K562 (cell line): ENCODE results near the gene VGLL2. TPM values are rescaled to one million over a fixed set of nuclear protein-coding genes. Genes with fewer than 3 reads are reported as not detected.

ENCODE experiments used
- ATAC-seq: fragments of 200-7000 bp; cut with Tn5 transposase; 3 replicates; pipeline ENCODE4 v1.9.1; 2020; ENCODE audit warnings: moderate library complexity
- BruUV-seq: library from RNA; stranded (reverse); fragments of 400-500 nt; replicated peaks from 2 replicates; lab custom pipeline; 2021; lab: Mats Ljungman, UMichigan
- CTCF ChIA-PET: fragments of 300-600 bp; formaldehyde crosslinking; extraction: SDS; loops from one replicate; lab custom pipeline; 2021; ENCODE audit warnings: low intra/inter-chr PET ratio; lab: Yijun Ruan, JAX
- POLR2A ChIA-PET: fragments of 300-600, 350-650 bp; sonication (Branson Sonifier 250); formaldehyde crosslinking; extraction: SDS; loops from one replicate; lab custom pipeline; 2021; ENCODE audit warnings: antibody characterized with exemption, inconsistent platforms; lab: Yijun Ruan, JAX
- DNase-seq, 4 experiments: peaks; one replicate each; pipeline versions ENCODE4 v3.0.0 to v3.0.0-alpha.2; 2011 to 2018; ENCODE audit warnings: low spot score in 3 of 4, mixed read lengths in 3 of 4; ENCODE audit errors: extremely low read depth in 1 of 4
- FAIRE-seq: peaks from 2 replicates; lab custom pipeline; 2011; peaks lifted over from hg19 to GRCh38; lab: Jason Lieb, UNC
- H2AFZ ChIP-seq: 2 replicates; pipeline ENCODE4 v1.6.0; 2011; ENCODE audit warnings: low read depth, low read length, control low read depth, inconsistent platforms
- H3K27ac ChIP-seq: fragments of 200-600 bp; 3 replicates; pipeline ENCODE4 v1.8.0; 2011; ENCODE audit warnings: low read depth, mild to moderate bottlenecking, control low read depth, inconsistent platforms, low read length, moderate library complexity, mixed read lengths; ENCODE audit errors: extremely low read depth
- H3K27me3 ChIP-seq, 2 experiments: fragments of 300-600 bp in 1 of 2; 2 replicates in 1 of 2; 3 replicates in 1 of 2; pipeline versions ENCODE4 v1.6.0 to v1.8.0; 2011; ENCODE audit warnings: inconsistent platforms in 2 of 2, low read length in 2 of 2, mild to moderate bottlenecking in 1 of 2, mixed read lengths in 1 of 2, moderate library complexity in 1 of 2; ENCODE audit not compliant: control insufficient read depth in 2 of 2, insufficient read depth in 2 of 2
- H3K36me3 ChIP-seq: fragments of 300-600 bp; 3 replicates; pipeline ENCODE4 v1.8.0; 2011; ENCODE audit warnings: mild to moderate bottlenecking, low read length, inconsistent platforms; ENCODE audit not compliant: control insufficient read depth, insufficient read depth
- H3K4me1 ChIP-seq, 2 experiments: fragments of 200-600 bp in 1 of 2; replicated peaks in 1 of 2; 2 replicates in 1 of 2; 3 replicates in 1 of 2; pipeline versions ENCODE4 v1.5.1 to v1.8.0; 2011; ENCODE audit warnings: inconsistent platforms in 2 of 2, low read length in 2 of 2, mild to moderate bottlenecking in 1 of 2, mixed read lengths in 1 of 2, moderate library complexity in 1 of 2; ENCODE audit not compliant: control insufficient read depth in 2 of 2, insufficient read depth in 2 of 2
- H3K4me2 ChIP-seq: 2 replicates; pipeline ENCODE4 v1.6.1; 2011; ENCODE audit warnings: low read length, control low read depth, inconsistent platforms, mixed read lengths; ENCODE audit not compliant: insufficient read depth
- H3K4me3 ChIP-seq: fragments of 200-600 bp; sonication (generic), shearing (Covaris generic); 2 replicates; pipeline ENCODE4 v1.5.1; 2016; ENCODE audit warnings: control low read depth, inconsistent platforms
- H3K79me2 ChIP-seq: fragments of 200-600 bp; 3 replicates; pipeline ENCODE4 v1.8.0; 2011; ENCODE audit warnings: low read length, inconsistent platforms; ENCODE audit not compliant: control insufficient read depth, insufficient read depth
- H3K9ac ChIP-seq, 2 experiments: 2 replicates each; pipeline versions ENCODE4 v1.6.0 to v1.6.1; 2011; ENCODE audit warnings: low read depth in 2 of 2, low read length in 2 of 2, control low read depth in 1 of 2, inconsistent platforms in 1 of 2, mild to moderate bottlenecking in 1 of 2, mixed read lengths in 1 of 2; ENCODE audit not compliant: insufficient read depth in 1 of 2
- H3K9me1 ChIP-seq: one replicate; pipeline ENCODE4 v1.6.0; 2011; ENCODE audit warnings: inconsistent platforms, mild to moderate bottlenecking, low read length, moderate library complexity; ENCODE audit not compliant: control insufficient read depth, insufficient read depth
- H3K9me3 ChIP-seq: replicated peaks from 2 replicates; pipeline ENCODE4 v1.5.1; 2011; ENCODE audit warnings: low read depth, low read length, inconsistent platforms; ENCODE audit not compliant: control insufficient read depth, insufficient read depth
- H4K20me1 ChIP-seq: replicated peaks from 2 replicates; pipeline ENCODE4 v1.6.1; 2011; ENCODE audit warnings: low read length, inconsistent platforms, mixed read lengths; ENCODE audit not compliant: control insufficient read depth, insufficient read depth
- AFF4 ChIP-seq: sonication (generic); formaldehyde crosslinking; IDR thresholded peaks from 2 replicates; pipeline ENCODE4 v1.8.0; 2023; ENCODE audit warnings: mild to moderate bottlenecking, missing genetic modification reagents
- ARID2 ChIP-seq: fragments of 450-650 bp; IDR thresholded peaks from 2 replicates; pipeline ENCODE4 v1.6.1; 2017; ENCODE audit warnings: antibody characterized with exemption, mild to moderate bottlenecking
- HBP1 ChIP-seq: fragments of 450-650 bp; formaldehyde crosslinking; IDR thresholded peaks from 2 replicates; pipeline ENCODE4 v1.4.0; 2022; ENCODE audit warnings: missing genetic modification characterization
- MECOM ChIP-seq: fragments of 250-450 bp; sonication (Bioruptor Pico); IDR thresholded peaks from 2 replicates; pipeline ENCODE4 v1.8.0; 2022; ENCODE audit warnings: inconsistent platforms
- TAL1 ChIP-seq: fragments of 450-650 bp; IDR thresholded peaks from 2 replicates; pipeline ENCODE4 v1.6.1; 2016; ENCODE audit warnings: mild to moderate bottlenecking
- TCF7L2 ChIP-seq: fragments of 150-350 bp; IDR thresholded peaks from 2 replicates; pipeline ENCODE4 v1.6.1; 2016; ENCODE audit warnings: low read depth, mild to moderate bottlenecking, low read length, moderate library complexity
- XRCC4 ChIP-seq: IDR thresholded peaks from one replicate; pipeline ENCODE4 v1.6.1; 2011; ENCODE audit not compliant: insufficient read depth, insufficient read length; ENCODE audit errors: extremely low read depth
- ZNF324 ChIP-seq: fragments of 250-450 bp; sonication (Bioruptor Pico); IDR thresholded peaks from 2 replicates; pipeline ENCODE4 v1.4.0; 2020; ENCODE audit warnings: mild to moderate bottlenecking
- ZNF655 ChIP-seq: fragments of 250-450 bp; sonication (Bioruptor Pico); IDR thresholded peaks from 2 replicates; pipeline ENCODE4 v1.5.0; 2021
- WGBS: fragments of 100-300 bp; shearing (Covaris generic); methylation state at CpG from one replicate; pipeline ENCODE4 v1.1.6; 2016; ENCODE audit warnings: low coverage, mixed read lengths; ENCODE audit not compliant: insufficient coverage; ENCODE audit errors: missing lambda C conversion rate; 5-methylcytosine and 5-hydroxymethylcytosine counted together
- in situ Hi-C: fragments of 300-500 bp; cut with MboI; formaldehyde crosslinking; loops from 4 replicates; pipeline ENCODE4 v1.15.0; 2018; ENCODE audit warnings: inconsistent platforms, mixed read lengths
- intact Hi-C: fragments of 100-400 bp; cut with micrococcal nuclease; formaldehyde crosslinking; loops from 2 replicates; pipeline ENCODE4 v1.14.2; 2022
- polyA plus RNA-seq, 8 experiments: library from polyadenylated mRNA; depleted of rRNA in 4 of 8; stranded (reverse) in 5 of 8; unstranded in 3 of 8; fragments of >200 nt; fragmentation: Nextera tagmentation in 2 of 8; fragmentation: Illumina TruSeq in 1 of 8; extraction: Ambion mirVana in 2 of 8; extraction: Trizol in 1 of 8; gene quantifications; 2 replicates each; pipeline versions ENCODE4 v1.2.1 to v1.2.3, GENCODE V29; 2011 to 2014; ENCODE audit warnings: inconsistent platforms in 1 of 8, missing spikeins in 1 of 8
- total RNA-seq, 7 experiments: library from RNA; depleted of rRNA in 6 of 7; stranded (reverse); fragments of >200 nt in 6 of 7; fragmentation: Illumina TruSeq in 2 of 7; extraction: Trizol in 2 of 7; gene quantifications; 2 replicates each; pipeline versions ENCODE4 v1.2.1 to v1.2.3, GENCODE V29; 2011 to 2021; ENCODE audit warnings: low replicate concordance in 1 of 7
- TF ChIP-seq, protein P1 (sequence below): fragments of 150-350 bp; IDR thresholded peaks from 2 replicates; pipeline ENCODE4 v1.6.1; 2014; ENCODE audit warnings: low read depth, mild to moderate bottlenecking, low read length, borderline replicate concordance

The VGLL2 gene
- total and polyA plus RNA-seq, 9 of the 15 experiments (the other 6 are each of a cell fraction or from before 2014, with no cell fraction given): not detected

- TF ChIP-seq HBP1 (CRISPR knock-in tag) (no peak), ARID2 (no peak), TCF7L2 (no peak)
- TF ChIP-seq, all 486 proteins: peak for 0
Observed at GRCh38 chr6:117226778-117227177, 38.6 kb upstream of the VGLL2 start (continued).

DNA sequence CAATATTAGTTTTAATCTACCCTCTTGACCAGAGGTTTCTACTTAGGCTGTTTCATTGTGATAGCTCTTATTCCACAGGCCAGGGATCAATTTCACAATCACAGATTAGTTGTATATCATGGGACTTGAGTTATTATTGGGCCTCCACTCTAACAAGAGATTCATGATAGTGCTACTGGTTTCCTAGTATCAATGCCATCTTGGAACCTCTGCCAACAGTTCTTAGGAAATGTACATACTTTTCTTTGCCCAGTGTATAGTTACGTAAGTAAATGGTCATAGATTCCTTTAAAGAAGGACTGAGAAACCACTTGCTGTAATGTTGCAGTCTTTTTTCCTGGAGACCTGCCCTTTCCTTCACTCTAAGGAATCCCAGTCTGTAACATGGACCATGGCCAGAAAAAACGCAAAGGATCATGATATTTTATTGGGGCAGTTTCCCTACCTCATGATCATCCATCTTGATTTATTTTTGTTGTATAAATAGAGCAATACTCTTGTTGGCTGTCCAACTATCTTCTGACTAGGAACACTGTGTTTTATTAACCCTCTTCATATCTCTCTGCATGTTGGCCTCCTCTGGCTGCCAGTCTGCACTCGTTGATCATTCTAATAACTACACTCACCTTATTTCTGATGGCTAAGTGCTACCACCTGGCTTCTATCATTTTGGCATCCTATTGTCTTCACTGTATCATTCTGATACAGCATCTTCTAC, 38.0 kb upstream of the VGLL2 start:
- Histone ChIP-seq H3K4me3 (no peak overlapping the region), H3K27ac (no peak overlapping the region), H3K27me3 (no peaks in the 10 kb centered on the region), H3K4me2 (no peak overlapping the region), H2AFZ (no peak overlapping the region), H3K79me2 (no peaks in the 10 kb centered on the region), H3K4me1 (no peaks in the 10 kb centered on the region), H3K9me1 (no peaks in the 10 kb centered on the region), H3K36me3 (no peaks in the 10 kb centered on the region), H4K20me1 (no peaks in the 10 kb centered on the region), H3K9me3 (no peaks in the 10 kb centered on the region), H3K9ac (no peak overlapping the region)
- intact Hi-C loops: no loop called here
- in situ Hi-C loops: no loop called here
- 3% methylated on average over 3 of the region's 3 CpGs for WGBS
- DNase-seq (no peak), FAIRE-seq (no peak), ATAC-seq (no peak)
- ChIA-PET POLR2A (no interaction called here), CTCF (no interaction called here)
- BruUV-seq: no TSS peak
- no peak for TF ChIP-seq AFF4
- TF ChIP-seq, protein P1, sequence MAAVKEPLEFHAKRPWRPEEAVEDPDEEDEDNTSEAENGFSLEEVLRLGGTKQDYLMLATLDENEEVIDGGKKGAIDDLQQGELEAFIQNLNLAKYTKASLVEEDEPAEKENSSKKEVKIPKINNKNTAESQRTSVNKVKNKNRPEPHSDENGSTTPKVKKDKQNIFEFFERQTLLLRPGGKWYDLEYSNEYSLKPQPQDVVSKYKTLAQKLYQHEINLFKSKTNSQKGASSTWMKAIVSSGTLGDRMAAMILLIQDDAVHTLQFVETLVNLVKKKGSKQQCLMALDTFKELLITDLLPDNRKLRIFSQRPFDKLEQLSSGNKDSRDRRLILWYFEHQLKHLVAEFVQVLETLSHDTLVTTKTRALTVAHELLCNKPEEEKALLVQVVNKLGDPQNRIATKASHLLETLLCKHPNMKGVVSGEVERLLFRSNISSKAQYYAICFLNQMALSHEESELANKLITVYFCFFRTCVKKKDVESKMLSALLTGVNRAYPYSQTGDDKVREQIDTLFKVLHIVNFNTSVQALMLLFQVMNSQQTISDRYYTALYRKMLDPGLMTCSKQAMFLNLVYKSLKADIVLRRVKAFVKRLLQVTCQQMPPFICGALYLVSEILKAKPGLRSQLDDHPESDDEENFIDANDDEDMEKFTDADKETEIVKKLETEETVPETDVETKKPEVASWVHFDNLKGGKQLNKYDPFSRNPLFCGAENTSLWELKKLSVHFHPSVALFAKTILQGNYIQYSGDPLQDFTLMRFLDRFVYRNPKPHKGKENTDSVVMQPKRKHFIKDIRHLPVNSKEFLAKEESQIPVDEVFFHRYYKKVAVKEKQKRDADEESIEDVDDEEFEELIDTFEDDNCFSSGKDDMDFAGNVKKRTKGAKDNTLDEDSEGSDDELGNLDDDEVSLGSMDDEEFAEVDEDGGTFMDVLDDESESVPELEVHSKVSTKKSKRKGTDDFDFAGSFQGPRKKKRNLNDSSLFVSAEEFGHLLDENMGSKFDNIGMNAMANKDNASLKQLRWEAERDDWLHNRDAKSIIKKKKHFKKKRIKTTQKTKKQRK: no peak
- no peak for TF ChIP-seq ZNF655 (CRISPR knock-in tag)
- TF ChIP-seq TAL1: no peak
- TF ChIP-seq ZNF324 (CRISPR knock-in tag): no peak
- no peak for TF ChIP-seq MECOM (CRISPR knock-in tag)
- TF ChIP-seq XRCC4: no peak
